HTERT RPE-1 (cell line): ENCODE measurements around the gene PARN.

Experiments
- in situ Hi-C: fragments of 300-500 bp; cut with MboI; formaldehyde crosslinking; loops from 4 replicates; pipeline ENCODE4 v1.14.3; 2020; ENCODE audit warnings: low sequenced_read_pairs

PARN gene

DNA sequence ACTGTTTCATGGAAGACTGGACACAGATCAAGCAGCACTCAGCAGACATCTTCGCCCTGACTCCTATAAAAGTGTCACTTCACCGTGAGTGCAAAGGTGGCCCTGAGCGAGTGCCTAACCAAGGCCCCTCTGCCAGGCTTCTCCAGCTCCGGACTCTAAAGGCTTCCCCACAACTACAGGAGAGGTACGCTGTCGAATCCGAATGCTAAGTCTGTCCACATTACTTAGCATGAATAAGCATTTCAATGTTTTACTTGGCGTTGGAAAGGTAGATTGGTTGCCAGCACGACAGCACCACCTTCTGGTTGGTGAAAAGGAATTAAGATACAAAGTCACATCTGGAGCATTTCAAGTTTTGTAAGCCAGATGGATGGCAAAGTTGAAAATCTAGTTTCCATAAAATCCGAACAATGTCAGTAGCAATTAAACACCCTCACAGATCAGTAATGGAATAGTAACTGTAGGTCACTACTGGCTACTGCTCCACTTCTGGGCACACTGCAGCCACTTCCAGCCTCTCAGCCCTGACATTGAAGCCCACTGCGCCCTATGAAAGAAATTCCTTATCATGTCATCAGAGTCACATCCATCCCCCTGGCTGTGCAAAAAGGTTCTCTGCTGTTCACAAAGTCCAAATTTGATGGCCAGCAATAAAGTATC is 100.9 kb downstream of the PARN start:
- in situ Hi-C loops: no loop called here

DNA sequence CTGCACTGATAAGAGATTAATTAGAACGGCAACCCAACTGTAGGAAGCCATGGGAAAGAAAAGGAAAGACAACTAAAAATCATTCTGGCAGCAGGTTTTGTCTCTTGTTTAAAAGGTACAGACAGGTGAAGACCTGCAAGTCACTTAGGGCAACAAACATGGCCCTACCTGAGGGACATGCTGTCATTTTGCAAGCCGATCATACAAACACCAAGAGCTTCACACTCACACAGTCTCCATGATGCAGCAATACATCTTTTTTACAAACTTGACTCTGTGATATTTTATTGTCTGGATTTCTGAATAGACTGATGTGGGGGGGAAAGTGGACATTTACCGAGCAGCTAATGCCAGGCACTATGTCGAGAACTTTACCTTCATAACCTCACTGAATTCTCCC is 101.8 kb downstream of the PARN start:
- in situ Hi-C loops: no loop called here

DNA sequence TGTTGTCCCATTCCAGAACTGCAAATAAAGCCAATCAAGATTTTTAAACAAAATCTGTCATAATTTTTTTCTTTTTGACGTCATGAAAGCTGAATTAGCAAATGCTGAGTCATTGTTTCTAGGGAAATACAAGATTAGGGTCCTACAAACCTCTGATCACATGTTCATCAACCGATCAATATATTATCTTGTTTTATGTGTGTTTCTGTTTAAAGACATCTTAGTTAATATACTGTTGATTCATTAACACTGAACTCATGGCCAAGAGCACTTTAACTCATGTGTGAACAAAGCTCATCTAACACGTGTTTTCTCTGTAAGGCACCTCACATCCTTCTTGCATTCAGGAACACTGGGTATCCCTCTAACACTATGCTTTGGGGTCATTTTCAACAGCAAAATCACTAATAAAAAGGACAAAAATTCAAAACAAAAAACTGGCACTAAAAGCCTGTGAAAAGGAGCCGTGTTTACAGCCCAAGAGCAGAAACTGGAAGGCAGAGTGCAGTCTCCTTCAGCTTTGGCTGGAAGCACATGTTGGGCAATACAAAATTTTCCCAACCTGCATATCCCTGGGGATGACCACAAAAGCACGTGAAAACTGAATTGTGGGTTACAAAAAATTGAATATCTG is 102.5 kb downstream of the PARN start:
- in situ Hi-C loops: no loop called here

DNA sequence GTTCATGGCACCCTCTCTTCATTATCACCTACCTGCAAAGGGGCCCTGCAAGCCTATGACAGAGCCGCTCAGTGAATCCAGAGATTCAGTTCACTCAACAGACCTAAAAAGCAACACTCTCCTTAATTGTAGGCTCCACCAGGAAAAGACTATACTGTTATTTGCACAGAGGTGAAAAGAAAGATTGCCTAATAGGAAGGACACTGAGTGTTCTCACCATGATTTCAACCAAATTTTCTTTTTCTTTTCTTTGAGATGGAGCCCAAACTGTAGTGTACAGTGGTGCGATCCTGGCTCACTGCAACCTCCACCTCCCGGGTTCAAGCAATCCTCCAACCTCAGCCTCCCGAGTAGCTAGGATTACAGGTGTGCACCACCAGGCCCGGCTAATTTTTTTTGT is 104.5 kb downstream of the PARN start:
- in situ Hi-C loops: no loop called here

DNA sequence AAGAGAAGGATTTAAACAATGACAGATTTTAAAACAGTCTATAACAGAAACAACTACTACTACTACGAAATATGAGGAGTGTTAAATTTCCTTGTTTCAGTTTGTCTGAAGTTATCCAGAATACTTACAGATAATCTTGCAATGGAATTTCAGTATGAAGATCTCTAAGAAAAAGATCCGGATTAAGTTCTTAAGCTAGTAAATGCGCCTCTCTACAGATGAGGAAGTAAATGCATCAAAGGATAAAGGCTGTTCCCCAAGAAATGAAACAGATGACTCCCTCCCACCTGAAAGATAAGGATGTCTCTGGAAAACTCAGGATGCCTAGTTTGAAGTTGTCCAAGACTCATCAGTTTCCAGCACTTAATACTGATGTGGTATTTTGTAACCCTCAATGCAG is 105.1 kb downstream of the PARN start:
- in situ Hi-C loops: no loop called here

DNA sequence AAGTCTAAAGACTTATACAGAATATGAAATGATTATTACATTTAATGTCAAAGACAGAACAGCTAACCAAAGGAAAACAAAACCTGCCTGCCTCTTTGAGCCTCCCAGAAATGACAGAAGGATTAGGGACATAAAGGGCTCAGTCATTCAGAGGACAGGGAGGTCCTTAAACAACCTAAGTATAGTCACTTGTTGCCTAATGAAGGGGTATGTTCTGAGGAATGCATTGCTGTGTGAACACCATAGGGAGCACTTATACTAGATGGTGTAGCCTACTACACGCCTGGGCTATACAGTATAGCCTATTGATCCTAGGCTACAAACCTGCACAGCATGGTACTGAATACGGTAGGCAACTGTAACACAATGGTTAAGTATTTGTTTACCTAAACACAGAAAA is 106.4 kb downstream of the PARN start:
- in situ Hi-C loops: no loop called here

DNA sequence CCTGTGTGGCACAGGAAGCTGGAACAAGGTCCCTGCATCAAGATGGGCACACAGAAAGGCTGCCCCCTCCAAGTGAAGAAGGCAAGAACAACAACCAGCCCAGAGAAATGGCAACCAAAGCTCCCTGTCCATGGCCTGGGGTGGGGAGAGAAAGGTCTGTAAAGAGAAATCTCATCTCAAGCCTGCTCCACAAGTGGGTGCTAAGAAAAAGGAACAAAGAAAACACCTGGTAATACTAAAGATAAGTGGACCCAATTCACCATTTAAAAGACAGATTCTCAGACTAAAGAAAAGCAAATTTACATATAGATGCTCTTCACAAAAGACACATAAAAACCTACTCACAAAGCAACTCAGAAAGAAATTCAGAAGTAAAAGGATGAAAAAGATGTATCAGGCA is 107.4 kb downstream of the PARN start:
- in situ Hi-C loops: no loop called here

DNA sequence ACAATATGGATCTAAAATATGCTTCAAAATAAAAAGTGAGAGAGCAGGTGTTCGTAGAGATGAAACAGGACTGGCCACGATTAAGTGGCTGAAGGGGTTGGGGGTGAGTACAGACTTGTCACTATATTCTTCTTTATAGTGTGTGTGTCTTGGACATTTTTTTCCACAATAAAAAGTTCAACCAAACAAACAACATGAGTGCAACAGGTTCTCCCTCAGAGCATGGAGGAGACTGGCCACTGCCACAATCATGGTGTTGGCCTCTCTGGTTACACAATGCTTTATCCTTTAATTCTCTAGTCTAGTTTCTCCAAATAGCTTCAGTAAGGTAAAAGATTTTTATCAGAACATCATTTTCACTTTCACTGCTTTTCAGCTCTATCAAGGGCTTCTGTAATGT is 109.3 kb downstream of the PARN start:
- in situ Hi-C loops: no loop called here

DNA sequence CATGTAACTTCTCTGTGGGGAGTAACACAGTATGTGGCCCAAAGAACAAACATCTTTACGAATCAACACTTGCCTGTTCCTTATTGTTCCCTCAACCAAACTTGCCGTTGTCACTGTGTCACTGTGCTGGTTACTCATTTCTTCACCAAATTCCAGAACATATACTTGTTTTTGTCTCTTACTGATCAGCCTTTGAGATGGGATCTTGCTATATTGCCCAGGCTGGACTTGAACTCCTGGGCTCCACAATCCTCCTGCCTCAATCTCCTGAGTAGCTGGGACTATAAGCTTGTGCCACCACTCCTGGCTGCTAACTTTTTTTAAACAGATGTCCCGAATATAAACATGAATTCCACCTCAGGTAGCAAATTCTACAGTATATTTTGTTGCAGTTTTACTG is 115.1 kb downstream of the PARN start:
- in situ Hi-C loops: no loop called here

DNA sequence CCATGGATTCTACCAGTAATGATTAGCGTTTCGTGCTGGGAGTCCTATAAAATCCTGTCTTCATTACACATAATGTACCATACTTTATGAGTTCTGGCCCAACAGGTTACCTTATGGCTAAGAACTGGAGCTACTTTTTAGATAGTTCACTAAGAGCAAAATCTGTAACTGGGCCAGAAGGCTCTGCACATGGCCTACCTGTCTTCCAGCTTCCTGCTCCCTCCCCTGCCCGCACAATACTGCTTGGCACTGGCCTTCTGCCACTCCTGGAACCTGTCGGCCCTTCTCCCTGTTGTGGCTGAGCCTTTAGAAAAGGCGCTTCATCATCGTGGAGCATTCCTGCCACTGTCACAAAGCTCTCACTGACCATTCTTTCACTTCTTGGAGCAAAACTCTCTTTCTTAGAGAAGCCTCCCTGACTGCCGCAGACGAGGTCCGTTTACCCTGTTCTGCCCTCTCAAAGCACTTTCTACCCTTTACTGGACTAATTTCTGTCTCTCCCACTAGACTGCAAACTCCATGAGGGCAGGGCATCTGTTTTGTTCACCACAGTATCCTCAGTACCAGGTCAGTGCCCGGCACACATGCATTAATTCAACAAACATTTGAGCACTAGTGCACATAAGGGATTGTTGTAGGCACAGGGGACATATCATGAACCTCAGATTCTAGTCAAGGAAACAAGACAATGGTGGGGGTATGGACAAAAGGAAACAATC is 116.5 kb downstream of the PARN start:
- in situ Hi-C loops: no loop called here

DNA sequence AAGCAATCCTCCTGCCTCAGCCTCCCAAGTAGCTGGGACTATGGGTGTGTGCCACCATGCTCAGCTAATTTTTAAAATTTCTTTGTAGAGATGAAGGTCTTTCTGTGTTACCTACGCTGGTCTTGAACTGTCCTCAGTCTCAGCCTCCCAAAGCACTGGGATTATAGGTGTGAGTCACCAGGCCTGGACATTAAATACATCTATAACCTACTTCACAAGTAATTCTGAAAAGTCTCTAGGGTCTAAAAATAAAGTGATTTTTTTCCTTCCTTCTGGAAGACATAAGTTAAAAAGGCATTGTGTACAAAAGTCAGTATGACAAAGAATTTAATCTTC is 118.3 kb downstream of the PARN start:
- in situ Hi-C loops: no loop called here

DNA sequence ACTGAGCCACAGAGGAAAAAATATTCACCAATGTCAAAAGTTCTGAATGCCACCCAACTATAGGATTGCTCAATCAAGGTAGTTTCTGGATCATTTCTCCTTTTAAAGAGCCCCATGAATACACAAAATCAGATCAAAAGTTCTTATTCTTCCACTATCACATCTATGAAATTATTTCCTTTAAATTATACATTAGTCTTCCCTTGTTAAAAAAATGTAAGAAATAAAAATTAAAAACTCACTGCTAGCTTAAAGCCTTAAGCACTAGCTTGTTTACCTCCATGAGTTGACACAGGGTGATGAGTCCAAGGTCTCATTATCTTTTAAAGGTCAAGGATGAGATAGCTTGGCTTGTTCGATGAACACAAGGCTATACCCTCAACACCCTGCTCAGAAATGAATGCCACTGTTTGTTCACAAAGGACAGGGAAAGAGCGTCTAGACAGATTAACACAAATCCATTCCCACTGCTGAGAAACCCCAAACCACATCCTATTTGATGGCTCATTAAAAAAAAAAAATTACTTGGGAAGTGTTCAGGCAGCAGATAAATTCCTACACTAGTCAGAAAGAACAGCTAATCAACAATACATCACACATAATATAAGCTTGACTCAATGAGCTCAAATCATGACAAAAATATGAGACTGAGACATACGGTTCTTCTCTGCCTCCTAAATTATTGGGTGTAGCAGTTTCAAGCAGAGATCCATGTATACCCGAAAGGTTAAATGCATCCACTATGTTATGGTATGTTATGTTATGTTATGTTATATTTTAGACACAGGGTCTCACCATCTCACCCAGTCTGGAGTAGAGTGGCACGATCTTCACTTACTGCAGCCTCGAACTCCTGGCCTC is 118.9 kb downstream of the PARN start:
- in situ Hi-C loops: no loop called here

DNA sequence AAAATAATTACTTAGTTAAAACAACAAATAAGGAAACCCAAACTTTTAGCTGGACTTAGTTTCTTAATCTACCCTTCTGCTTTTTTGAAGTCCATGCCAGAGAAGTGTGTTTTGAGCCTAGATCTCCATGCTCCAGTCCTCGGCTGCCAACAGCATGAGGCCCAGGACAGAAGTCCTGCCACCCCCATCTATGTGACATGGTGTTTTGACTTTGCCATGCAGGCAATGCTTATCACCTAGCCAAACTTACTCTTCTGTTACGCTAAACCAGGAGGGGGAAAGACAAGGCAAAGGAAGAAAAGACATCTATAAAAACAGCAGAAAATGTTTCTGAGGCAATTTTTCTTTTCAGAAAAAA is 119.5 kb downstream of the PARN start:
- in situ Hi-C loops: no loop called here

DNA sequence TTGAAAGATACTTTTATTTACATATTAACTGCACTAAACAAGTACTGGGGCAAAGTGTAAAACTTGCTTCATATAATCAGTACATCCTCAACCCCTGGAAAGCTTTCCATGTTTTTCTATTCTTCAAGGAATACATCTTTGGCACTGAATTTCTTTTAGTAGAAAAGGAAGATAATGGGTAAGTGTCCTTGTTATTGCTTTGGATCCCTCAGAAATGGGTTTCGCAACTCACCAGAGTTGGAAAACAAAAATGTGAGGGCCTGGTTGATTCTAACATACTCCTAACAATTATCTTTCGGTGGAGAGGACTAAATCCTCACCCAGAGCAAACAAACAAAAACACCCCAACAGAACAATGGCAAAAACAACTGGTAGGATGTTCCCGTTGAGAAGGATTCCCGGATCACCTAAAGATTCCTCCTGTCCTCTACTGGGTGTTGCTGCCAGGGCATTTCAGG is 120.4 kb downstream of the PARN start:
- in situ Hi-C loops: no loop called here

DNA sequence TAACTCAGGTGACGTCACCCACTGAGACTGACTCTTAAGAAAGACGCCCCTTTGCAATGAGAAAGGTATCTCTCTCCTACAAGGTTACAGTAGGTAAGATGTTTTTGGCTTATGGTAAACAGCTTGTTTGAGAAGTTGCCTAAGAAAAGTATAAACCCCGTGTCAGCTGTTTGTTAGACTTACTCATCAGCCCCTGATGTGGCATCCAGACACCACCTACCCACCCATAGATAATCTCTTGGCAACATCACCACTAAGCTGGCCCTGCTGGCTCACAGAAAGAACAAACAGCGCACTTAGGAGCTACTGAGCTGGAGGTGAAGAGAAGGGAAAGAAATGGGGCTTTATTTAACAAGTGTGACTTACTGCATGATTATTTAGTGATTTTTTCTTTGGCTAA is 121.0 kb downstream of the PARN start:
- in situ Hi-C loops: no loop called here

DNA sequence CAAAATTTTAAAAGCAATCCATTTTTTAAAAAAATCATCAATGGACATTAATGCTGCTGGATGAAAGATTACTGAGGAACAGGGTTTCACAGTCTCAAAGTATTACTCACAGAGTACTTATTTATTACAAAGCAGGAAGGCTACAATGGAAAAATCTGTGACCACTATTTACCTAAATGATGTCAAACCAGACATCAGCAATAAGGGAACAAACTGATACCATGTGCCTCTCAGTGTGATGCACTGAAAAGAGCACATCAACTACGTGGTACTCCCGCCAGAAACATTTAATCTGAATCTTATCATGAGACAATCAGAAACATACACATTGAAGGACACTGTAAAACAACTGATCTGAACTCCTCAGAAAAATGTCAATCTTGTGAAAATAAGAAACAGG is 124.2 kb downstream of the PARN start:
- in situ Hi-C loops: no loop called here

DNA sequence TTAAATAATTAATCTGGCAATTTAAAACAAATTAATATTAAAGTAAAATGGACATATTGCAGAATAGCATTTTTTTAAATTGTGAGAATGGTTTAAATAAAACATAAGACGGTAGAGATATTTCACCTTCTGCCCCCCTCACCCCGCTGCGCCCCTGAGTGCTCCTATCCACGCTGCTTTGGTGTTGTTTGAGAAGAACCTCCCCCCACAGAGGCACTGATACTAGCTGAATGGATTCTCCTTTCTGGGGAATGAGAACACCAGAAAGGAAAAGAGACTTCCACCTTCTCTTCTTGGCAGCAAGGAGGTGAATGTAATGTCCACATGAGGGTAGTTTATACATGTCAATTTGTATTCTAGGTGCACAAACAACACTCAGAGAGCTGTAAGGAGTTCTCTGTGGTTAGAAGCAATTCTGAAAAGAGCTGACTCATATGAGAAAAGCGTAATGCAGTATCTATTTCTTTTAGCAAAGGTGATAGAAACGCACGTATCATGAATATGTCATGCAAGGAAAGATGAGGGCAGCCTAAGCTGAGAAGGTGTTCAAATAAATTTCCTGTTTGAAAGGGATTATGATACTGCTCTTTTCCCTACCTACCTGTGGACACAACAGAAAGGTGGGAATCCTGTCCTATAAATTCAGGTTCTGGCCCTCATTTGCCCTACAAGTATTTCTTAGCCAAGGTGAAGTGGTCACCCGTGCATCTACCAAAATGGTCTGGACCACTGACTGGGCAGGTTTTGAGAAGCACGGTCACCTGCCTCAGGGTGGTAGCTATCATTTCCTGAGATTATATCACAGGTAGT is 126.9 kb downstream of the PARN start:
- in situ Hi-C loops: no loop called here

DNA sequence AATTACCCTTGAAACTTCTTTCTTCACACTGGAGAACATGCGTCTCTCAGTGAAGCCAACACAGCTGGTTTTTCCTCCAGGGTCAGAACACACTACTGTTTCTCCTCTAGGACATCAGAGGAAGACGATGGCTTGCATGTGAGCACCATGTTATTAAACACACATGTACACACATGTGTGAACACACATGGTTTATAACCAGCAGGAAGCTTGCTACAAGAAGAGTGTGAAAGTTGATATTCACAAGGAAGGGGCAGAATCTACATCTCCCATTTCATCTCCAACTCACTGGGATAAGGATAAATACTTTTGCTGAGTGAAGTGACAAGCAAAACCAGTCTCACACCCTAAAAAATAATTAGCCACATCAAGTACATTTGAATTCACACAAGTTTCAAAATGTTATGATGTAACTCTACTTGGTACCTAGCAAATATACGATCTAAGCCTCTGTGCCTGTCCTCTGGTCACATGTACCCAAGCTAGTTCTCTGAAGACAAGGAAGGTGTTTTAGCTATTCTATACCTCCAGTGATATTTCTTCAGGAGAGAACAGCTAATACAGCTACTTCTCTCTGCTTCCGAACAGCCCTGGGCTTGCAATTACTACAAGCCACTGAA is 127.7 kb downstream of the PARN start:
- in situ Hi-C loops: no loop called here

DNA sequence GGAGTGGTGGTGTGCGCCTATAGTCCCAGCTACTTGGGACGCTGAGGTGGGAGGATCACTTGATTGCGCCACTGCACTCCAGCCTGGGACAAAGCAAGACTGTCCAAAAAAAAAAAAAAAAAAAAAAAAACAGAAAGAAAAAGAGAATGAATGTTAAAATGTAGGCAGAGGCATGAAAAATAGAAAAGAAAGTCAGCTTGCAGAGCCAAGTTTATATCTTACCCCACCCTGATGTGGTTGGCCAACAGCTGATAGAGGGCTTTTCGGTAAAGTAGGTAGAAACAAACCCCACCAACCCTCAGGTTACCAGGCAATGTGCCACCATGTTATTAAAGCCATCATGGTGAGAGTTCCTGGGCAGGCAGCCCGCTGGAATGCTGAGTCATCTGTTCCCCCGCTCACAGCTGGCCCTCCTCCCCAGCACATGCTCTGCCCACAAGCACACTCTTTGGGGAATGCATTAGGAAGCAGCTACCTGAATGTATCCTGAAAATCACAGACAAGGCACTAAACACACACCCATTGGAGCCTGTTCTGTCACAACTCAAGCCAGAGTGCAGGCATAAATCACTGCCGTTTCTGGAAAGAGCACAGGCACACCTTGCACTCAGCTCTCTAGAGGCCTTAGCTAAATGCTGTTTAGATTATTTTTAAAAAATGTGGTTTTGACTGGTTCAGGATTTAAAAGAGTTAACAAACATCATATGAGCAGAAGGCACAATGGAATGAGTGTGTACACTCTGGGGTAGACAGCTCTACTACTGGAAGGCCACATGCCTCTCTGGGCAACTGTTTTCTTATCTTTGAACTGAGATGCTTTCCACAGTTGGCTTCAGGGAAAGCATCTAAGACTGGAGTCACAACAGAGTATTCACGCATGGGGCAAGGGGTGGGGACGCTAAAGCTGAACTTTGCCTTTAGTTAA is 128.5 kb downstream of the PARN start:
- in situ Hi-C loops: no loop called here
